HG03460 (cell line): ENCODE results near the gene TUT7.
A peak's percentile ranks its signal among the peaks of the same experiment; 100 is the strongest.
"Not testable (repeated sequence)": the region's sequence is repeated elsewhere in the genome, so short reads cannot be mapped to it uniquely, and the experiment has no call there.

Experiments
- ATAC-seq: cut with Tn5 transposase; IDR thresholded peaks from one replicate; pipeline ENCODE4 v1.9.1; 2021; ENCODE audit not compliant: unreplicated experiment

Gene TUT7

GRCh38 chr9:86351880-86352279 is 2.3 kb downstream of the TUT7 start:
- no peak for ATAC-seq

DNA sequence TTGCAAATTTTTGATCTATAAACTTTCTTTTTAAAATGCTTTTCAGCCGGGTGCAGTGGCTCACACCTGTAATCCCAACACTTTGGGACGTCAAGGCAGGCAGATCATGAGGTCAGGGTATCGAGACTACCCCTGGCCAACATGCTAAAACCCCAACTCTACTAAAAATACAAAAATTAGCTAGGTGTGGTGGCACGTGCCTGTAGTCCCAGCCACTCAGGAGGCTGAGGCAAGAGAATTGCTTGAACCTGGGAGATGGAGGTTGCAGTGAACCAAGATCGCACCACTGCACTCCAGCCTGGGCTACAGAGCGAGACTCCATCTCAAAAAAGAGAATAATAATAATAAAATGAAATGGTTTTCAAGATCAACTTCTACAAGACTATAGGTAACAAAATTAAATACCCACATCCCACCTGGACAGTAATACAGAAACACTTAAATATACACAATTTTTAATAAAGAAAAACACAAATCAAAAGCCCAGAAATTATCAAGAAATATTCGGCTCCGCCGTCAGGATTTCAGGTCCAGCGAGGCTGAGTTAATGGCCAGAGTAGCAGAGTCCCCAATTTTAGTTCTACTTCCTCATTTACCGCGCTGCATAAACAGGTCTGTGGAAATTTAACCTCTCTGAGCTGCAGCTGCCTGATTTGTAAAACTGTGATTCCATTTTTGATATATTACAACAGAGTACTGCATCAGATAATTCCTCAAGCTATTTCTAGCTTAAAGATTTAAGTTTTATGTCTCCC is 4.0 kb downstream of the TUT7 start:
- ATAC-seq, result peak; percentile 28

GRCh38 chr9:86349271-86349670 is 4.9 kb downstream of the TUT7 start:
- no peak for ATAC-seq

DNA sequence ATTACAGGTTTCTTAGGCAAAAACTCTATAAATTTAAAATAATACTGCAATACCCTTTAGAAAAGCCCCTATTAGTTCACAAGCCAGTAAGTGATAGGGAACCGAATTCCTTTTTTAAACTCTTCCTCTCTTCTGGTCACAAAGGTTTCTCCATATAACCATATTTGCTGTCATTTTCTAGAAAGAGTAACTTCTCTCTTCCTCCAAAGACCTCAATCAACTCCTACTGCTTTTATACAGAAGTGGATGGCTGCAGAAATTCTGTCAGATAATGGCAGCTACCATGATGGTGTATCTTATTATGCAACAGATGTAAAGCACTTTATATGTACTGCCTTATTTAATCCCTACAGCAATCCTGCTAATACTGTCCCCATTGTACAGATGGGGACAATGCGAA is 6.2 kb downstream of the TUT7 start:
- no peak for ATAC-seq

DNA sequence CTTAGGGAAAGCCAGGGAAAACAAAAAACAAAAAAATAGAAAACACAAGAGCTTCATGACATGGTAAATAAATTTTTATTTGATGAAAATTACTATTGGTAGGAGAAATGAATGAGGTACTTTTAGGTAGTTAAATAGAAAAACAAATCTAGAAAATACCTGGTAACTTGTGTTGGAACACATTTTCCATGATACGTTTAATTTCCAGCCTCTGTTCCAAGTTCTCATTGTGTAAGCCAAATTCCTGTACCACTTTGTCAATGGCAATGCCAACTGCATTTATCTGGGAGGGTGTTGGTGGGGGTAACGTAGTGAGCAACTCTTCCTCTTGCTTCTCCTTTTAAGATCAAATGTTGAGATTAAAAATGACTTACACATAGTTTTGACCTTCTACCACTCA is 9.4 kb downstream of the TUT7 start:
- no peak for ATAC-seq

GRCh38 chr9:86342269-86342668 is 11.9 kb downstream of the TUT7 start:
- no peak for ATAC-seq

DNA sequence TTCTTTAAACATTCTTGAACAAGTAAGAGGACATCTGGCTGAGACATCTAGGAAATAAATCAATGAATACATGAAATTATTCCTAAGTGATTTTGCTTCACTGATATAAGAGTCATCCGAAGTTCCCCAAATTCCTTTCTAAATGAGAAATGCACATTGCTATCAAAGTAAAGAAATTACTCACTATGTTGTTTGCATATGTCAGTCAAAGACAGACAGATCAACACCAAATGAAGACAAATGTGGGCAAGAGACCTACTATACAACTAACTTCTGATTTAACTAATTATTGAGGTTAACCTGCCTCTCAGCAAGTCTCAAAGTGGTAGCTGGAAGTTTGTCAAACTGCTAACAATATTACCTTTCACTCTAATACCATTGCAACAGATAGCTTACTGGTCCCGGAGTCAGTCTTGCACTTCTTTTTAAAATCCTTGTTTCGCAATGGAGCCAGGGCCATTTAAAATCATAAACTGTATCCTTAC is 13.2 kb downstream of the TUT7 start:
- ATAC-seq, result no peak

GRCh38 chr9:86340356-86341006 is 13.7 kb downstream of the TUT7 start:
- ATAC-seq, result no peak

DNA sequence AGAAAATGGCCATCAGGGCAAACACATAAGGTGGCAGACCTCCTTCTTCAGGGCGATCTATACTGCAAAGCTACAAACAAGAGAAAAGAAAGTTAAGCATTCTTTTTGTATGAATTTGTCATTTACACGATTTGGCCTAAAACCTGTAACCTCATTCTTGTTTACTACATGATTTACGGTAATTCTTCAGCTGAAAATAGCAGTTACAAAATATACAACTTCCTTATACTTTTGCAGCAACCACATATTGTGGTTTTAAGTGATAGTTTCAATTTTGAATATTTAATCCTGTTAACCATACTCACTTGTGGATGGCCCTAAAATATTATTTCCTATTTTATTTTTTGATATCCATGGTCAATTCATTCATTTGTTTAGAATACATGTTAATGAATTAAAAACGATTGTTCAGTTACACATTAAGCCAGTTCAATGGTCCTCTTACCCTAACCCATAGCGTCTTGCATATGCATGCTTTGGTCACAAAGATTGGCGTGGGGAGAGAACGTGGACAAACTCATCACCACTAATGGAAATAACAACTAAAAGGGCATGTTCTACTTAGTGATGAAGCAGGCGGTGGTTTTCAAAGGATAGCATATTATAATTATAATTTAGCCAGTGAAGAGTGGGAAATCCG is 16.6 kb downstream of the TUT7 start:
- no peak for ATAC-seq

DNA sequence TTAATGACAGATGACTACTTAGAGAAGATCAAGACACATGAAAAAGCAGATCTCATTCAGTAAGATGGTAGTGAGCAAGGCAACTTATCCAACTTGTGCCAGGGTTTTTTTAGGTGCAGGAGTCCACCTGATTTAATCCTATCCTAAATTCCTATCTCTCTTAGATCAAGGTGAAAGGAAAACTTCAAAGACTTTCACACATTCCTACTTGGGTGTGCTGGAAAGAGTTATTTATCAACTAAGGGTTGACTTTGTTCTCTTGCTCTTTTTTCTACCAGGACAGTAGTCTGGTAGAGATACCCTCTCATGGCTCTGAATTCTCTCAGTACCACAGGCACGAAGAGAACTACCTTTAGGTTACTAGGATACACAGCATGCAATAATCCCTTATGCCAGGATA is 18.2 kb downstream of the TUT7 start:
- ATAC-seq, result no peak

DNA sequence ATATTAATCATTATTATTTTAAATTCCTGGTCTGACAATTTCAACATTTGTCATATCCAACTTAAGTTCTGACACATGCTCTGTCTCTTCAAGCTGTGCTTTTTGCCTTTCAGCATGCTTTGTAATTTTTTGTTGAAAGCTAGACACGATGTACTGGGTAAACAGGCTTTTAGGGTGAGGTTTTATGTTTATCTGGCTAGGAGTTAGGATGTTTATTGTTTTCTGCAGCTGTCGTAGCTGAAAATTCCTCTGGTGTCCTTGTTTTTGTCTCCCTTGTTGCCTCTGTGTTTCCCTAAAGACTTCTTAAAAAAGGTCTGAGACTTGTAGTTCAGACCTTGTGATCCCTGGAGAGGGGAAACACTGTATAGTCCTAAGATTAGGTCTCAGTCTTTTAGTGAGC is 20.6 kb downstream of the TUT7 start:
- ATAC-seq, result no peak

- ATAC-seq, result no peak
These were observed 24.0 kb downstream of the TUT7 start for GRCh38 chr9:86330186-86330585.

GRCh38 chr9:86329649-86330048 is 24.6 kb downstream of the TUT7 start:
- no peak for ATAC-seq

GRCh38 chr9:86328156-86328555 is 26.1 kb downstream of the TUT7 start:
- ATAC-seq, result no peak

GRCh38 chr9:86326536-86326935 is 27.7 kb downstream of the TUT7 start:
- ATAC-seq, result no peak

- no peak for ATAC-seq
These were observed 29.3 kb downstream of the TUT7 start for GRCh38 chr9:86324901-86325300.

GRCh38 chr9:86324308-86324707 is 29.9 kb downstream of the TUT7 start:
- no peak for ATAC-seq

GRCh38 chr9:86322973-86323644 is 31.1 kb downstream of the TUT7 start:
- no peak for ATAC-seq

DNA sequence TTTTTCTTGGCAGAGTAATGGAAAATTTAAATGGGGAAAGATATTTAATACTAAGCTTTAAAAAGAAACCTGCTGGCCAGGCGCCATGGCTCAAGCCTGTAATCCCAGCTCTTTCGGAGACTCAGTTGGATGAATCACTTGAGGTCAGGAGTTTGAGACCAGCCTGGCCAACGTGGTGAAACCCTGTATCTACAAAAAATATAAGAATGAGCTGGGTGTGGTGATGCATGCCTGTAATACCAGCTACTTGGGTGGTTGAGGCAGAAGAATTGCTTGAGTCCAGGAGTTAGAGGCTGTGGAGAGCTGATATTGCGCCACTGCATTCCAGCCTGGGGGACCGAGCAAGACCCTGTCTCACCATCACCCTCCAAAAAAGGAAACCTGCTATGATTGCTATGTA is 32.8 kb downstream of the TUT7 start:
- no peak for ATAC-seq

GRCh38 chr9:86318187-86318586 is 36.0 kb downstream of the TUT7 start:
- ATAC-seq, result no peak

DNA sequence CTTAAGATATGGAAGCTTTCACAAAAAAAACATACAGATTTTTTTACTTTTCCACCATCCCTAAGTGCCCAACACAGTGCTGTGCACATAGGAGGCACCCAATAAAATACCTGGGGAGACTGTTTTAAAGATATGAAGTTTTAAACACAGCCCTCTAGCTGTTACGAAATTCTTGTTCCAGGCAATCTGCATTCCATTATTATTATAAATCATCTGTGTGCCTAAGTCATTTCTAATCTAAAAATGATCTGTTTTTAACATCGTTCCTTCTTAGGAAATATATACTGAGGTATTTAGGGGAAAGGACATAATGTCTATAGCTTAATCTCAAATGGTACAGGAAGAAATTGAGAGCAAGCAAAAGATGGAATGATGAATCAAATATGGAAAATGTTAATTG is 39.1 kb downstream of the TUT7 start:
- no peak for ATAC-seq

GRCh38 chr9:86312959-86313358 is 41.3 kb downstream of the TUT7 start:
- not testable (repeated sequence) for ATAC-seq
